Urothelium cell line (cell line): ENCODE data around the gene PPP6R1.

ENCODE experiments used
- DNase-seq: peaks from one replicate; pipeline ENCODE4 v3.0.0; 2011; ENCODE audit warnings: low spot score, mixed read lengths
- FAIRE-seq: peaks from 2 replicates; lab custom pipeline; 2011; peaks lifted over from hg19 to GRCh38; lab: Jason Lieb, UNC

PPP6R1 gene

DNA sequence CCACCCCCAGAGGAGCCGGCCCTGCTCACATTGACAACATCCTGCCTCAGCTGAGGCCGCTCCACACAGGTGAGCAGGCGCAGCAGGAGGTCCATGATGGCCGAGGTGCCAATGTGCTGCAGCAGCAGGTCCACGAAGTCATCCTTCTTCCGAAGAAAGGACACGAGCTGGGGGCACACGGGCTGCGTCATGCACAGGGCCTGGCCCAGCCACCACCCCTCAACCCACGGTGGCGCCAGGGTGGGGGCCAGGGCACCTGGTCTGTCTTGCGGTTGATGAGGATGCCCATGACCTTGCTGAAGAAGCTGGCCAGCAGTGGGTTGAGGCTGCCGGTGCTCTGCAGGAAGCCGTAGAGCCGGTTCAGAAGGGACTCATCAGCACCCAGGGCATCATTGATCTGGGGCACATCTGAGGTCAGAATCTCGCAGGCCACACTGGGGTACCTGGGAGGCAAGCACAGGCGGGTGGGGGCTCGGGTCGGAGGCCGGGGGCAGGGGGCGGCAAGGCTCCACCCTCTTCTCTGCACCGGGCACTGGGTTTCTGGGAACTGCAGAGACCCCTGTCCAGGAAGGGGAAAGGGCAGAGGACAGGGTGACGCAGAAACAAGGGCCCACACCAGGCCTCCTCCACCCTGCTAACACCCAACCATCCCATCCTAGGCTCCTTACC is 13.4 kb downstream of the PPP6R1 start:
- no peak for DNase-seq
- no peak for FAIRE-seq

DNA sequence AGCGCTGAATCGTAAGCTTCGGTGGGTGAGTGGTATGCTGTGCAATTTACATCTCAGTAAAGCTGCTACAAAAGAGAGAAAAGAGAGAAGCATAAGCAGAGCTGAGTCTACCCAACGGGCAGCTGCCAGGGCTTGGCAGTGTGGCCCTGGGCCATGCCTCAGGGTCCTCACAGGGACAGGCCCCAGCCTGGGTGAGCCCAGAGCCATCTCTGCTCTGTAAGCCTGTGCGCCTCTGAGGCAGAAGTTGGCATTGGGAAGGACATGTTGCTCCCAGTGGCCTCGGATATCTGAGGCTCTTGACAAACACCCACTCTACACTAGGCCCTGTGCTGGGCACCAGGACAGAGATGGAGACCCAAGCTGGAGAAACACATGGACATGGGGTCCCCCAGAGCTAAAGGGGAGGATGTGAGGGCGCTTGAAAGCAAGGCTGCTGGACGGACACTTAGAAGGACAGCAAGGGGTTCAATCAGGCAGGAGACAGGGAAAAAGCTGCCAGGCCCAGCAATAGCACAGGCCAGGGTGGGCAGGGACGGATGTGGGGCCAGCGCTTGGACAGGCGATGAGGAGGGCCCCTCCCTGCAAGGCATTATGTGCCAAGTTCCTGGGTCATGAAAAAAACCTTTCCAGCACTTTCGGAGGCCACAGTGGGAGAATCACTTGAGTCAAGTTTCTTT is 14.7 kb downstream of the PPP6R1 start:
- FAIRE-seq (no peak), DNase-seq (no peak)

DNA sequence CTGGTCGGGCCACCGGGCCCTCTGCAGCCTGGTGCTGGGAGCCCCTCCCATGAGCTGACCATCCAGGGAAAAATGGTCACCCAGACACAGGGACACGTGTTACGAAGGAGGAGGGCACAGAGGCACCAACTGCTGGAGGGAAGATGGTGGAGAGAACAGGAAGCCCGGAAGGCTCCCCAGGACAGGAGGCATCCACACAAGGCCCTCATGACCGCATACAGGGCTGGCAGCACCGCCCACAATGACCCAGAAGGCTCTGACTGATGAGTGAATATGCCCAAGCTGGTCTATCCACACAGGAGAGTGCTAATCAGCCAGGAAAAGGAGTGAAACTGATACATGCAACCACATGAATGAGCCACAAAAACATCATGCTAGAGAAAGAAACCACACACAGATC is 16.3 kb downstream of the PPP6R1 start:
- no peak for FAIRE-seq
- DNase-seq: no peak

DNA sequence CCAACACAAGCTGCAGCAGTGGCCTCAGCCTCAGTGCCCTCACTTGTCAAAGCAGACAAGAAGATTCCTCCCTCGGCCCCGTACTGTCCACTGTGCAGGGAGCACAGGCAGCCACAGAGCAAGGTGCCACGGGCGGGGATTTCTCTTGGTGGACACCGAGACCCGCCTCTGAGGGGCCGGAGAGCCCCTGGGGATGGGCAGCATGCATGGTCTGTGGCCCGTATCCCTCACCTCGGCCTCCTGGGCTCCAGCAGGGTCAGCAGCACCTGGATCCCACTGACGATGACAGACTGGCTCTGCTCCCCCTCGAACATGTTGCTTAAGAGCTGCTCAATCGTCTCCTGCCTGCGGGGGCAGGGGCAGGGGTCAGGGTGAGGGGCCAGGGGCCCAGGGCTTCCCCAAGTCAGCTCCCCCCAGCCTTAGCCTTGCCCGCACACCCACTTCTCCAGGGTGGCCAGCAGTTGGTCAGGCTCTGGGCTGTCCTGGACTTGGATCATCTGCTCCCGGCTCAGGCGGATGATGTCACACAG is 16.8 kb downstream of the PPP6R1 start:
- no peak for DNase-seq
- FAIRE-seq: no peak

DNA sequence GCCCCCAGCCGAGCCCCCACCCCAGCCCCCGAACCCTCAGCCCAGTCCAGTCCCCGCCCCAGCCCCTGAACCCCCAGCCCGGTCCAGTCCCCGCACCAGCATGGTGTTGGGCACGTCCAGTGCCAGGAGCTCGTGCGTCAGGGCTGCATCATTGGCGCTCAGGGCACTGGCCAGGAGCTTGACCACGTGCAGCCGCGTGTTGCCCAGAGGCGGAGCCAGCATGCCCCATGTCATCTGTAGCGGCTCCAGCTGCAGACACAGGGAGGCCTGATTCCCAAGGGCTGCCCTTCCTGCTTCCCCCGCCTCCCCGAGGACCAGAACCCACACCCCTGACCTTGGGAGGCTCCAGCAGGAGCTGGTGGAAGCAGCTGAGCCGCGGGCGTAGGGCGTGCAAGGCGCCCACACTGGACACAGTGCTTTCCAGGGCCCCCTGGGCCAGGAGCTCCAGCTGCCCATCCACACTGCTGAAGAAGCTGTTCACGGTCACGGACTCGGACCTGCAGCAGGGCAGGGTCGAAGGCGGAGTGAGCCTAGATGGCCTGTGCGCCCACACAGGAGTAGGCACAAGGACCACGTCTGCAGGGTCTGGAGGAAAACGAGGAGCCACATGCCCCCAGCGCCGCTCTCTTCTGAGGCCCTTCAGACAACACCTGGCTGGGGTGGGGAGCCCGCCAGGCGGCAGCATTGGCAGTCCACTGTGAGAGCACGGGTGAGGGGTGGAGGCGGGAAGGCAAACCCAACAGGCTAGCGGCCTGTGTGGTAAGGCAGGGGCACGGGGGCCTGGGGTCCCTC is 17.5 kb downstream of the PPP6R1 start:
- no peak for DNase-seq
- no peak for FAIRE-seq

DNA sequence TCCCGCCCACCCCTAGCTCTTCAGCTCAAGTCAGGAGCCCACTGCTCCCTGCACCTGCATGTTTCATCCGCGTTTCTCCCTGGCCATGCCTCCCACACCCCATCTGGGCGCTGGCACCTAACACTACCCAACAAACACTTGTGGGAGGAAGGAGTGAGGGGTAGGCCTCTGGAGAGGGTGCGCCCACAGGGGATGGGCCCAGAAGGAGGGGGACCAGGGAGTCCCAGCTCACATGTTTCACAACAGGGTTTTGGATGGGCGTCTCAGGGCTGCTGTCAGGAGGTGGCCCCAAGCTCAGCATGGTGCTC is 18.1 kb downstream of the PPP6R1 start:
- DNase-seq (no peak), FAIRE-seq (no peak)

DNA sequence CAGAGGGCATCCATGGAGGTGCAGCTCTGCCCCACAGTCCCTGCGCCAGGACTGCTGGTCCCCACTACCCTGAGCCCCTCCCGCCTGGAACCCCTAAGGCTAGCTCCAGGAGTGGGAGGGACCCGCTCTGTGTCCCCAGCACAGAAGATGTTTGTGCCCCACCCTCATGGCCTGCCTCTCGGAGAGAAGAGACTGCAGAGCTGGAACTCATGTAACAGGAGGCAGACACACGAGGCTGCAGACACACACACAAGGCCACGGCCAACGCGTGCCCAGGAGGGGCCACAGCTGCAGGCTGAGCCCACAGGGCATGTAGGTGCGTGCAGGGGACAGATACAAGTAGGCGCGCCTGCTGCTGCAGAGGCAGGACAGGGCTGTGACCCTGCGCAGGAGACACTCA is 19.8 kb downstream of the PPP6R1 start:
- FAIRE-seq: no peak

DNA sequence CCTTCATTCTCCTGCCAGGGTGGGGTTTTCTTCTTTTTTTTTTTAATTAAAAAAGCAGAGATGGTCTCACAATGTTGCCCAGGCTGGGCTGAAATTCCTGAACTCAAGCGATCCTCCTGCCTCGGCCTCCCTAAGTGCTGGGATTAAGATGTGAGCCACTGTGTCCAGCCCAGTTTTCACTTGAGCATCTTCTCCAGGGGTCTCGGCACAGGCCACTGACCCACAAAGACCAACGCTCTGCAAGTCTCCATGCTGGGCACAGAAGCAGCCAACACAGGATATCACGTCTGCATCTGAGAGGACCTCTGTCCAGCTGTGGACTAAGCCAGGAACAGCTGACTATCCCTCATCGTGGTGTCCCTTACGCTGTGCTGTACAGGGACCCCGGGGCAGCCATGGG is 20.8 kb downstream of the PPP6R1 start:
- DNase-seq: no peak
- FAIRE-seq: no peak

More for the DNA sequence above, 19.8 kb downstream of the PPP6R1 start:
- DNase-seq: no peak

DNA sequence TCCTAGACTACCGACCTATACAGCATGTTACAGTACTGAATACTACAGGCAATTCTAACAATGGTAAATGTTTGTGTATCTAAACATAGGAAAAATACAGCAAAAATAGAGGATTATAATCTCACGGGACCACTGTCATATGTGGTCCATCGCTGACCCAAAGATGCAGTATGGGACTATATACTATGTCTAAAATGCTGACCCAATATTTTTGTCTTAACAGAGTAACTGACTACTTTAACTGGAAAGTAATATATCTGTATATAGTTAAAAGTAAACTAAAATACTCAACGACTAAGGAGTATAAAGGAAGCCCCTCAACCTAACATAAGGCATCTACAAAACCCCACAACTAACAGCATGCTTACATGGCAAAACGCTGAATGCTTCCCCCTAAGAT is 25.8 kb downstream of the PPP6R1 start:
- FAIRE-seq (no peak), DNase-seq (no peak)

DNA sequence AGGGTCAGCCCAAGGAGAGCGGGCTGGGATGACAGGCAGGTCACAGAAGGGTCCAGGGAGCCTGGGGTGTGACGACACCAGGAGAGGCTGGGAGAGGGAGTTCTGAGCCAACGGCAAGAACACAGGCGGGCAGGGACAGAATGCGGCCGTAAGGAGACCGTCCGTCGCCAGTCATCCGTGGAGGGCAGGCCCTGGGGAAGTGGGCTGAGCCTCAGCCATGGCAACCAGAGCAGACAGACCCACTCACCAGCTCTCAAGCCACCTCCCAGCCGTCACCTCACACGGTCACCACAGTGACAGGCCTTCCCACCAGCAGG is 26.6 kb downstream of the PPP6R1 start:
- FAIRE-seq: no peak

DNA sequence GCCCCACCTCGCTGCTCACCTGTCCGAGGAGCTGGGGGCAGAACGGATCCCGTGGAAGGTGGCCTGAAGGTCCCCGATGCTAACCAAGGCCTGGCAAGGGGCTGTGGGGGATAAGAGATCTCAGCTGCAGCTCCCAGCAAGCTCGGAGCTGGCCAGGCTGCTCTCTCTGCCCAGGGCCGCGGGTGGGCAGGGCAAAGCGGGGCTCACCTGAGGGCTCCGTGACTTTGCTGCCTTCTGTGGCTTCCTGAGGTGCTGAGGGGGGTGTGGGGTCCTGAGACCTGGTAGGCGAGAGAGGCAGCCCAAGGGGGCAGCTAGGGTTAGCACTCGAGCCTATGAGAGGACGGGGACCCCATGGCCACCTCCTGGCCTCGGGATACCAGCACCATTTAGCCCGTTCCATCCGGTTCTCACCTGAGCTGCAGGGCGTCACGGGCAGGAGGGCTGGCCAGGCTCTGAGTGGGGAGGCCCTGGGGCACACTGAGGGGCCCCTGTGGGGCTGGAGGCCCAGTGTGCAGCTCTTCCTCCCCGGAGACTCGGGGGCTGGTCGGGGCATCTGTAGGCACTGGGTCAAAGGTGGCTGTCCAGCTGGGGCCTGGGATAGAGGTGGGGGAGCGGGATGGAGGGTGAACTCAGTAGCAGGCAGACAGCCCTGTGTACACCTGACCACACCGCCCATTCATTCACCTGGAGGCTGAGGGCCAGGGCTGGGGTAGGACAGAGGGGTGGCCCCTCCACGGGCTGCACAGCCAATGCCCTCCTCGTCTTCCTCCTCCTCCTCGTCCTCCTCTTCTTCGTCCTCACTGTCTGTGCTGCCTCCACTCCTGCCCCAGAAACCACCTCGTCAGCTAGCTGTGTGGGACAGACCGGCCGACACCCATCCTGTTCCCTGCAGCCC is 27.2 kb downstream of the PPP6R1 start:
- DNase-seq (no peak), FAIRE-seq (no peak)

More for the DNA sequence above, 26.6 kb downstream of the PPP6R1 start:
- no peak for DNase-seq

DNA sequence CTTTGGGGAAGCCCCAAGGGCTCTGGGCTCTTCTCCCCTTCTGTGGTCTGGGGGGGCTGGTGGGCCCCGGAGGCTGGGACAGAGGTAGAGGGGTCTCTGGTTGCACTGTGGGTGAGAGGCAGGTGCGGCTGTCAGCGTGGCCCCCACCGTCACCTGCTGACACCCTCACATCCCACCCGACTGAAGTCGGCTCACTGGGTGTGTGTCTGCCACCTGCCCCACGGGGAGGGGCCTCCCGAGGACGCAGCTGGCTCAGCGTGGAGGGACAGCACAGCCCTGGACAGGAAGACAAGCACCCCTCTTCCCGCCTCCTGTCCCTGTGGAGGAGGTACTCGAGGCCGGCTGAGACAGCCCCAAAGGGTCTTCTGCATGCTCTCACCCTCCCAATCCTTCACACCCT is 28.0 kb downstream of the PPP6R1 start:
- DNase-seq: no peak
- FAIRE-seq: no peak

DNA sequence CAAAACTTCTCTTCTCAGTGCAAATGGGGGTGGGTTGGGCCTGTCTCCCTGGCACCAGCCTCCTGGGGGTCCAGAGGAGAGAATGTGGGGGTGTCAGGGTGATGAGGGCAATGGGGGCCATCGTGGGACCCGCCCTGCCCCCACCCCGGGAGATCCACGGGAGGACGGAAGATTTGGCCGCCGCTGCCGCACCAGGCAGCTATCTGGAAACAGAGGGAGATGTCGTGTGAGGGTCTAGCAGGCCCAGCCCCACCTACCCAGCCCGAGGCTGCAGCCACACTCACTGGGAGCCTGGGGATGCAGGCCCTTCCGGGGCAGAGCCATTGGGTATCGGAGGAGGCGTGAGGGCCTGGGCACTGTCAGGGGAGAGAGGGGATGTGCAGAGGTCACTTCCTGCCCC is 28.5 kb downstream of the PPP6R1 start:
- DNase-seq (no peak), FAIRE-seq (no peak)

DNA sequence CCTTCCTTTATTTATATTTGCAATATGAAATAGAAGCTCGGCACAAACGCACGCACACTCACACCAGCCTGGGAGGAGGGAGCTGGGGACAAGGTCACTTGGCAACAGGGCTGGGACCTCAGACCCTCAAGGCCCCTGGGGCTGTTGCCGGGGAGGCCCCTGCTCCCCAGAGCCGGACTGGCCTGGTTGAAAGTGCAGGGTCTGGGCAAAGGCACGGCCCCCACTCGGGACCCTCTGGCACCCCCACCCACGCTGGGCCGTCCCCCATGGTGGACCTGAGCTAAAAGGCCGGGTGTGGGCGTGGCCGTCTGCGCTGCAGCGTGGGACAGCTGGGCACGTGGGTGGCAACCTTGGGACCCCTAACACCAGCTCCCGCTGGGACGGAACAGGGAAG is 29.0 kb downstream of the PPP6R1 start:
- FAIRE-seq (no peak), DNase-seq (no peak)

DNA sequence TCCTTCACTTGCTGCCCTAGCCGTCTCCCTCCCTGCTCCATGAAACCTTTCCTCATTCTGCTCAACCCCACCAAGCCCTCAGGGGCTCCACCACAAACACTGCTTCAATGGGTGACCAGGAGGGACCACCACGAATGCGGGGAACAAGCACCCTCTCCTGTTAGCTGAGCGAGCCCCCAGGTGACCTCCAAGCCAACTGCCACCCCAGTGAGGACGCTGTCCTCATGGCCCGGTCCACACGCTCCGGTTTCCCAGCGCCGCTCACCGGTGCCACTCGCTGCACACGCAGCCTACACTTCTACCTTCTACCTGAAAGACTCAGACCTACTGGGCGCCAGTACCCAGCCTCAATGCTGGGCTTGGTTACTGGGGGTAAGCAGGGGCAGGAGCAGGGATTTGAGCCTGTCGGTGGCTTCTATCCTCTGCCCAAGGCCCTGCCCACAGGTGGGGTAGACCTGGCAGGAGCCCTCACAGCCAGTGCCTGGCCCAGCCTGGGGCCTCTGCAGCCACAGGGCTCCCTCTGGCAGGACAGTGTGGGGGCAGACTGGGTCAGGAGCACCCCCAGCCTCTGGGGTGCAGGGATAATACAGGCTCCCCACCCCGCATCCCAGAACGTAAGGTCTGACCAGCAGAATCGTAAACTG is 29.6 kb downstream of the PPP6R1 start:
- DNase-seq: no peak

DNA sequence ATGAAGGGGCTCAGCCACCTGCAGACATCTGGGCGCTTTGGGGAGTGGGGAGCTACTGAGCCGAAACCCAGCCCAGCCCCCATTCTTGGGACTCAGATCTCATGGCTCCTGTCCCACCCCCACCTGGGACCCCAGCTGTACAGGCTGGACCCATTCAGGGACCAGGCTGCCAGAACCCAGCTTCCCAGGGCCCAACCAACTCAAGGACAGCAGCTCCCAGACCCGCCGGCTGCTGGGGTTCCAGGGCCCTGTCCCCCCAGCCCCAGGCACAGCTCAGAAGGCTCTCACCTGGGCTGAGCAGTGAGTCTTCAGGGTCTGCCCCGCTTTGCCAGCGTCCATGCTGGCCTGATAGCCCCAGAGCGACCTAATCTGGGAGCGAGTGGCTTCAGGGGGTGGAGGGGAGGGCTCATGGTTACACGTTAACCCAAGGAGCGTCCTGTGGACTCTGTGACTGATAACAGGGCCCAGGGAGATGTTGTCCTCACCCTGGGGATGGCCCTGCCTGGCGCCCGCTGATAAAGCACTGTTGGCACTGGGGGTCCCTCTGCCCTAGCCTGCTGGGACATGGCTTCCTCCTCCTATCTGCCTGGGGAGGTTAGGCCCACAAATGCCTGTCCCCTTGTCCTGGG is 30.3 kb downstream of the PPP6R1 start, which contains the start of gene TMEM86B:
TMEM86B (minus strand) TSS at position 361 of the 629 bp plus-strand sequence; CDS start at position 339, 22 bp downstream.
- no peak for FAIRE-seq

More for the DNA sequence above, 29.6 kb downstream of the PPP6R1 start:
- no peak for FAIRE-seq

DNA sequence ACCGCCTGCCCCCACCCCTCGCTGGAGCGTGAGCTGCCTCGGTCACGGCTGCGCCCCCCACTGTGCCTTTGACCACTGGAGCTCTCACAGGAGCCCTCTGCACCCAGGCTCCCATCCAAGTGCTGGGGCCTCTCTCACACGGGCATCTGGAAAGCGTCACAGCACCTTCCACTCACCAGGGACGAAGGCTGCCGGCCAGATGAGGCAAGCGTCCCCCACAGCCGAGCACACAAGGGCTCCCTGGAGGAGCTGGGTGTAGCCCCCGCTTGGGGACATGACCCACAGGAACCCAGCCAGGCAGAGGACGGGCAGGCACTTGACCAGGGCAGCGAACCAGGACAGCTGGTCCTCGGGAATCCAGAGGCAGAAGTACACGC is 30.8 kb downstream of the PPP6R1 start:
- FAIRE-seq (no peak), DNase-seq (no peak)

More for the DNA sequence above, 30.3 kb downstream of the PPP6R1 start, which contains the start of gene TMEM86B:
- no peak for DNase-seq

DNA sequence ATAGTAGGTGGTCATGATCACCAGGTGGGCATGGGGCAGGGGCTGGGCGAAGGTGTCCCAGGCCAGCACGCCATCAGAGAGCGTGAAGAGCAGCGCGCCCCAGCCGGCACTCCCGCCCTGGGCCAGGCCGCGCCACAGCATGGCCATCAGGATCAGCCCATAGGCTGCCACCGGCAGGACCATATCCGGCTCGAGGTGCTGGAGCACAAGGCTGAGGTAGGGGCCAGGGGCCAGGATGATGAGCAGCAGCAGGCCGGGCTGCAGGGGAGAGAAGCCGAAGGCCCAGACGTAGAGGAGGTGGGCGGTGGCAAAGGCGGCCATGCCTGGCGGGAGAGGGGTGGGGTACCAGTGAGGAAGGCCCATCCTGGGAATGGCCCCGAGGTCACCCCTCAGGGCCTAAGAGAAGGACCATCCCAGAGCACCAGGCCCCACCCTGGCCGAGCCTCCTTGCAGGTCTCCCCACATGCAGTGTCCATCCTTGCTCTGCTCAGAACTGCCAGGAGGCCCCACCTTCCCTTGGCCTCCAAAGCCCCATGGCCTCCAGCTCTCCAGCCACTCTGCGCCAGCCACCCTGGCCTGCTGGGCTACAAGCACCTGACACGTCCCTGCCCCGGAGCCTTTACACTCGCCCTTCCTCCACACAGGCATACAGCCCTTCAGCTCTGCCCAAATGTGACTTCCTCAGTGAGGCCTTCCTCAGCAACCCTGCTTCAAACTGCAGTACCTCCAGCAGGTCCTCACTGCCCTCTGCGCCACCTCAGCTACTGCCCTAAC is 31.4 kb downstream of the PPP6R1 start:
- no peak for DNase-seq
- no peak for FAIRE-seq

DNA sequence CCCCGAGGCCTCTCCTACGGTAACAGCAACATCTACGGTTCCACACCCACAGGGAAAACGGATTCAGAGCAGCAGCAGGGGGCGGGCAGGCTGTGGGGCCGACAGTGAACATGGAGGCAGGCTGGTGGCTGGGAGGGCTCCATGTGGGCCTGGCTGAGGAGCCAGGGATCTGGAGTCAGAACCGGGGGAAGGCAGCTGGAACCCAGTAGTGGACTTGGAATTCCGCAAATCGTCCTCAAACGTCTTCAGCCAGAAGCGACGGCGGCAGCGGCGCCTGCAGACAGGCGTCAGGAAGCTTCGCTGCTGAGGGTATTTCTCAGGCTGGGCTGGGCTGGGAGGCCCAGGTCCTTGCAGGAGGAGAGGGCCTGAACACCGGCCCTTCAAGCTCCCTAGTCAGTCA is 32.0 kb downstream of the PPP6R1 start:
- DNase-seq: no peak
- no peak for FAIRE-seq
